Stomach (tissue), 9 donors: ENCODE data around the gene PROZ. TPM values are rescaled to one million over a fixed set of nuclear protein-coding genes. Genes with fewer than 3 reads are reported as not detected.
A peak's percentile ranks its signal among the peaks of the same experiment; 100 is the strongest.

Experiments
- DNase-seq, 2 donors: peaks; one replicate each; pipeline versions ENCODE4 v3.0.0 to v3.0.0-alpha.2; 2013 to 2019
- H3K27ac ChIP-seq, 5 donors: fragments of 200-600 bp in 4 of 5; sonication (generic) in 4 of 5; one replicate each; pipeline ENCODE4 v1.5.1; 2013 to 2019; ENCODE audit warnings: mild to moderate bottlenecking in 1 of 5, moderate library complexity in 1 of 5
- H3K27me3 ChIP-seq, 3 donors: fragments of 200-600 bp; sonication (generic); one replicate each; pipeline ENCODE4 v1.5.1; 2017 to 2019; ENCODE audit warnings: mixed run types in 1 of 3
- H3K36me3 ChIP-seq, 4 donors: fragments of 200-600 bp; sonication (generic); 1 replicate in 3 of 4; 2 replicates in 1 of 4; pipeline ENCODE4 v1.5.1; 2016 to 2019
- H3K4me1 ChIP-seq, 4 donors: fragments of 200-600 bp; sonication (generic); one replicate each; pipeline ENCODE4 v1.5.1; 2016 to 2019
- H3K4me3 ChIP-seq, 4 donors: fragments of 200-600 bp; sonication (generic) in 3 of 4; one replicate each; pipeline ENCODE4 v1.5.1; 2016 to 2019; ENCODE audit warnings: mild to moderate bottlenecking in 1 of 4
- H3K9me3 ChIP-seq, 4 donors: fragments of 200-600 bp; sonication (generic); one replicate each; pipeline ENCODE4 v1.5.1; 2016 to 2019
- CTCF ChIP-seq, 7 experiments: fragments of 450-650 bp in 4 of 7; fragments of 200-600 bp in 3 of 7; sonication (generic) in 3 of 7; IDR thresholded peaks; one replicate each; pipeline ENCODE4 v1.5.1; 2016 to 2019; ENCODE audit warnings: antibody characterized with exemption in 7 of 7, control low read depth in 2 of 7, mild to moderate bottlenecking in 1 of 7
- EP300 ChIP-seq: sonication (generic); formaldehyde crosslinking; IDR thresholded peaks from one replicate; pipeline ENCODE4 v1.6.1; 2017; ENCODE audit warnings: antibody characterized with exemption
- POLR2A ChIP-seq, 4 donors: fragments of 450-650 bp; IDR thresholded peaks; one replicate each; pipeline ENCODE4 v1.6.1; 2016; ENCODE audit warnings: antibody characterized with exemption in 4 of 4, control low read depth in 2 of 4, mild to moderate bottlenecking in 1 of 4, moderate library complexity in 1 of 4
- POLR2AphosphoS5 ChIP-seq, 3 donors: sonication (generic); formaldehyde crosslinking; IDR thresholded peaks; one replicate each; pipeline ENCODE4 v1.6.1; 2016; ENCODE audit warnings: antibody characterized with exemption in 3 of 3
- WGBS, 5 donors: extraction: QIAGEN DNeasy Blood & Tissue Kit in 3 of 5; methylation state at CpG; one replicate each; pipeline versions ENCODE4 v1.1.5 to v1.1.7; 2013 to 2018; 5-methylcytosine and 5-hydroxymethylcytosine counted together
- intact Hi-C: fragments of 100-400 bp; cut with DNase I; formaldehyde crosslinking; loops from one replicate; pipeline ENCODE4 v1.15.1; 2023; ENCODE audit warnings: low total_unique reads
- polyA plus RNA-seq, 3 donors: library from polyadenylated mRNA; stranded (reverse); fragments of 200-250 nt; gene quantifications; one replicate each; pipeline ENCODE4 v1.2.3, GENCODE V29; 2013
- total RNA-seq, 5 donors: library from RNA; depleted of rRNA; stranded (reverse); fragments of >200 nt; gene quantifications; one replicate each; pipeline versions ENCODE4 v1.1.0 to v1.2.3, GENCODE V29; 2014 to 2016
- donor health status: healthy with polysubstance abuse.
- donor health status: Bipolar disorder and iron deficiency.
- donor health status: healthy.

Gene PROZ
- total and polyA plus RNA-seq, 8 donors: 0.08 to 1.9 TPM; not detected in 6

- H3K36me3 ChIP-seq: no peaks in the 10 kb centered on the region
- no peaks in the 10 kb centered on the region for H3K9me3 ChIP-seq
- H3K27ac ChIP-seq: peak overlapping the region; percentile 75 to 89 (median 77)
- 10 to 30% (median 11%) methylated on average over 20 to 60 of the region's 60 CpGs for WGBS, 5 donors
- intact Hi-C loops: no loop called here
- DNase-seq: peak; percentile 49 to 73
- no peak for TF ChIP-seq CTCF (IDR thresholded peaks at IDR 0.05)
- no peak for TF ChIP-seq POLR2A (IDR thresholded peaks at IDR 0.05)
- no peak for TF ChIP-seq POLR2AphosphoS5 (IDR thresholded peaks at IDR 0.05)
- no peak for TF ChIP-seq EP300
- peaks cover 15 to 26% (median 20%) of the 10 kb centered on the region in 4 donors for H3K4me1 ChIP-seq
- H3K4me3 ChIP-seq: peak overlapping the region; percentile 37 to 58 (median 42)
- peaks cover 0 to 16% (median 7%) of the 10 kb centered on the region in 3 donors for H3K27me3 ChIP-seq
These were observed 5.3 kb upstream of the PROZ start for GRCh38 chr13:113152984-113153809.

GRCh38 chr13:113153810-113154748 lies 4.4 kb upstream of the PROZ start:
- 4 to 13% (median 7%) methylated on average over 19 to 50 of the region's 76 CpGs for WGBS, 5 donors
- TF ChIP-seq POLR2A (IDR thresholded peaks at IDR 0.05) (no peak), POLR2AphosphoS5 (IDR thresholded peaks at IDR 0.05) (peak; percentile 66 to 90 (median 89)), EP300 (no peak)
- no peaks in the 10 kb centered on the region for H3K36me3 ChIP-seq

GRCh38 chr13:113155201-113155600 lies 3.2 kb upstream of the PROZ start:
- no peak for DNase-seq
- intact Hi-C loops: no loop called here
- 83 to 95% (median 92%) methylated on average over 3 of the region's 3 CpGs for WGBS, 5 donors

More at GRCh38 chr13:113153810-113154748, 4.4 kb upstream of the PROZ start:
- H3K4me3 ChIP-seq: peak overlapping the region; percentile 37 to 58 (median 42)
- no peaks in the 10 kb centered on the region for H3K9me3 ChIP-seq
- H3K27ac ChIP-seq: peak overlapping the region; percentile 75 to 89 (median 77)
- peaks cover 0 to 17% (median 7%) of the 10 kb centered on the region in 3 donors for H3K27me3 ChIP-seq
- H3K4me1 ChIP-seq: peaks cover 15 to 26% (median 20%) of the 10 kb centered on the region in 4 donors
- peak; percentile 83 to 88 for DNase-seq
- intact Hi-C loops: no loop called here

GRCh38 chr13:113155982-113156655 lies 2.3 kb upstream of the PROZ start:
- no peak for TF ChIP-seq CTCF (IDR thresholded peaks at IDR 0.05)
- no peak for TF ChIP-seq POLR2A (IDR thresholded peaks at IDR 0.05)
- TF ChIP-seq POLR2AphosphoS5 (IDR thresholded peaks at IDR 0.05): no peak
- no peak for TF ChIP-seq EP300
- WGBS, 5 donors: 85 to 93% (median 87%) methylated on average over 9 of the region's 9 CpGs
- intact Hi-C loops: no loop called here

More at GRCh38 chr13:113155201-113155600, 3.2 kb upstream of the PROZ start:
- TF ChIP-seq EP300: no peak
- Histone ChIP-seq H3K27ac (peak overlapping the region in 1 of 5 donors; percentile 70), H3K4me1 (peaks cover 15 to 26% (median 20%) of the 10 kb centered on the region in 4 donors), H3K36me3 (no peaks in the 10 kb centered on the region), H3K9me3 (no peaks in the 10 kb centered on the region), H3K4me3 (no peak overlapping the region), H3K27me3 (peaks cover 0 to 29% (median 7%) of the 10 kb centered on the region in 3 donors)

More at GRCh38 chr13:113155982-113156655, 2.3 kb upstream of the PROZ start:
- H3K27ac ChIP-seq: no peak overlapping the region
- H3K9me3 ChIP-seq: no peaks in the 10 kb centered on the region
- H3K4me3 ChIP-seq: no peak overlapping the region
- peaks cover 0 to 38% (median 11%) of the 10 kb centered on the region in 3 donors for H3K27me3 ChIP-seq
- DNase-seq: peak in 1 of 2 donors; percentile 1
- peaks cover 15 to 26% (median 20%) of the 10 kb centered on the region in 4 donors for H3K4me1 ChIP-seq
- H3K36me3 ChIP-seq: no peaks in the 10 kb centered on the region
